CD14-positive monocyte (primary cell): Measurements from ENCODE around the gene FAM222B. TPM values are rescaled to one million over a fixed set of nuclear protein-coding genes. Genes with fewer than 3 reads are reported as not detected.
A peak's percentile ranks its signal among the peaks of the same experiment; 100 is the strongest.

Experiments
- DNase-seq, 3 donors: peaks; one replicate each; pipeline ENCODE4 v3.0.0-alpha.2; 2011 to 2022
- H2AFZ ChIP-seq: 2 replicates; pipeline ENCODE4 v1.6.0; 2012; ENCODE audit warnings: mild to moderate bottlenecking, low read depth, low read length, inconsistent platforms; ENCODE audit not compliant: insufficient read depth, poor library complexity, severe bottlenecking
- H3K27ac ChIP-seq, 2 donors: 1 replicate in 1 of 2; 2 replicates in 1 of 2; pipeline ENCODE4 v1.5.1; 2012 to 2013; ENCODE audit warnings: low read length in 2 of 2, control low read depth in 1 of 2, inconsistent platforms in 1 of 2, low read depth in 1 of 2, mild to moderate bottlenecking in 1 of 2
- H3K27me3 ChIP-seq, 2 donors: one replicate each; pipeline versions ENCODE4 v1.6.0 to v1.6.1; 2011 to 2013; ENCODE audit warnings: low read length in 2 of 2; ENCODE audit not compliant: control insufficient read depth in 2 of 2, insufficient read depth in 2 of 2
- H3K36me3 ChIP-seq, 2 donors: replicated peaks in 1 of 2; 1 replicate in 1 of 2; 2 replicates in 1 of 2; pipeline versions ENCODE4 v1.5.1 to v1.6.1; 2012 to 2013; ENCODE audit warnings: low read length in 2 of 2, control low read depth in 1 of 2, inconsistent platforms in 1 of 2, mild to moderate bottlenecking in 1 of 2; ENCODE audit not compliant: insufficient read depth in 2 of 2, control insufficient read depth in 1 of 2
- H3K4me1 ChIP-seq, 2 donors: 1 replicate in 1 of 2; 2 replicates in 1 of 2; pipeline versions ENCODE4 v1.5.1 to v1.6.1; 2012 to 2013; ENCODE audit warnings: low read length in 2 of 2, control low read depth in 1 of 2, inconsistent platforms in 1 of 2, mild to moderate bottlenecking in 1 of 2, moderate library complexity in 1 of 2; ENCODE audit not compliant: insufficient read depth in 2 of 2, control insufficient read depth in 1 of 2
- H3K4me2 ChIP-seq: replicated peaks from 2 replicates; pipeline ENCODE3; 2012; ENCODE audit warnings: low read length, moderate library complexity, mild to moderate bottlenecking; ENCODE audit not compliant: poor library complexity, severe bottlenecking; ENCODE audit errors: extremely low read depth
- H3K4me3 ChIP-seq, 3 experiments: fragments of 200-600 bp in 1 of 3; sonication (generic) in 1 of 3; replicated peaks in 1 of 3; 1 replicate in 2 of 3; 2 replicates in 1 of 3; pipeline ENCODE4 v1.5.1; 2011 to 2013; ENCODE audit warnings: low read length in 3 of 3, mild to moderate bottlenecking in 3 of 3, control low read depth in 2 of 3, low read depth in 2 of 3, inconsistent platforms in 1 of 3, moderate library complexity in 1 of 3
- H3K79me2 ChIP-seq: 2 replicates; pipeline ENCODE4 v1.6.0; 2012; ENCODE audit warnings: mild to moderate bottlenecking, control low read depth, inconsistent platforms, low read length, moderate library complexity; ENCODE audit not compliant: insufficient read depth
- H3K9ac ChIP-seq: 2 replicates; pipeline ENCODE4 v1.6.0; 2017; ENCODE audit warnings: low read length, mild to moderate bottlenecking; ENCODE audit not compliant: insufficient read depth, poor library complexity, severe bottlenecking
- H3K9me3 ChIP-seq, 2 donors: replicated peaks in 1 of 2; 1 replicate in 1 of 2; 2 replicates in 1 of 2; pipeline versions ENCODE4 v1.5.1 to v1.6.1; 2012 to 2013; ENCODE audit warnings: low read length in 2 of 2, control low read depth in 1 of 2; ENCODE audit not compliant: control insufficient read depth in 1 of 2, insufficient read depth in 1 of 2
- H4K20me1 ChIP-seq: 2 replicates; pipeline ENCODE4 v1.6.0; 2012; ENCODE audit warnings: mild to moderate bottlenecking, low read length, control low read depth, moderate library complexity; ENCODE audit not compliant: insufficient read depth
- H3K27ac Mint-ChIP-seq, 7 donors: one replicate each; pipeline ENCODE4 v1.8.0; 2020; ENCODE audit warnings: mild to moderate bottlenecking in 7 of 7, mixed read lengths in 7 of 7, moderate library complexity in 6 of 7, inconsistent platforms in 2 of 7
- H3K27me3 Mint-ChIP-seq, 3 donors: one replicate each; pipeline ENCODE4 v1.8.0; 2021 to 2022; ENCODE audit warnings: low read depth in 3 of 3, mild to moderate bottlenecking in 3 of 3, mixed read lengths in 3 of 3, moderate library complexity in 3 of 3, inconsistent platforms in 1 of 3
- H3K36me3 Mint-ChIP-seq, 2 donors: one replicate each; pipeline ENCODE4 v1.8.0; 2020; ENCODE audit warnings: mixed read lengths in 2 of 2, inconsistent platforms in 1 of 2, mild to moderate bottlenecking in 1 of 2
- H3K4me1 Mint-ChIP-seq: one replicate; pipeline ENCODE4 v1.8.0; 2020; ENCODE audit warnings: mild to moderate bottlenecking, mixed read lengths
- H3K4me3 Mint-ChIP-seq, 2 donors: one replicate each; pipeline ENCODE4 v1.8.0; 2020; ENCODE audit warnings: mild to moderate bottlenecking in 2 of 2, mixed read lengths in 2 of 2, moderate library complexity in 1 of 2
- H3K9me3 Mint-ChIP-seq, 7 donors: one replicate each; pipeline ENCODE4 v1.8.0; 2020 to 2022; ENCODE audit warnings: mixed read lengths in 7 of 7, mild to moderate bottlenecking in 6 of 7, moderate library complexity in 6 of 7, inconsistent platforms in 2 of 7
- WGBS: methylation state at CpG from one replicate; pipeline ENCODE4 v1.1.5; 2013; ENCODE audit warnings: missing lambda C conversion rate; ENCODE audit not compliant: insufficient coverage; 5-methylcytosine and 5-hydroxymethylcytosine counted together
- intact Hi-C, 2 donors: fragments of 100-400 bp; cut with micrococcal nuclease; formaldehyde crosslinking; loops; one replicate each; pipeline versions ENCODE4 v1.15.0 to v1.15.1; 2023
- polyA plus RNA-seq, 3 donors: library from polyadenylated mRNA; depleted of rRNA in 1 of 3; unstranded in 2 of 3; stranded (reverse) in 1 of 3; fragments of 300-500 nt in 2 of 3; fragments of >200 nt in 1 of 3; fragmentation: Illumina TruSeq in 2 of 3; gene quantifications; 1 replicate in 2 of 3; 2 replicates in 1 of 3; pipeline ENCODE4 v1.2.3, GENCODE V29; 2012 to 2021
- TF ChIP-seq, protein P1 (sequence below): fragments of 200-600 bp; IDR thresholded peaks from one replicate; pipeline ENCODE4 v1.8.0; 2022; ENCODE audit warnings: antibody characterized with exemption, mild to moderate bottlenecking

The FAM222B gene
- polyA plus RNA-seq, 3 donors = 1.5 to 8.6 (median 1.9) TPM

DNA sequence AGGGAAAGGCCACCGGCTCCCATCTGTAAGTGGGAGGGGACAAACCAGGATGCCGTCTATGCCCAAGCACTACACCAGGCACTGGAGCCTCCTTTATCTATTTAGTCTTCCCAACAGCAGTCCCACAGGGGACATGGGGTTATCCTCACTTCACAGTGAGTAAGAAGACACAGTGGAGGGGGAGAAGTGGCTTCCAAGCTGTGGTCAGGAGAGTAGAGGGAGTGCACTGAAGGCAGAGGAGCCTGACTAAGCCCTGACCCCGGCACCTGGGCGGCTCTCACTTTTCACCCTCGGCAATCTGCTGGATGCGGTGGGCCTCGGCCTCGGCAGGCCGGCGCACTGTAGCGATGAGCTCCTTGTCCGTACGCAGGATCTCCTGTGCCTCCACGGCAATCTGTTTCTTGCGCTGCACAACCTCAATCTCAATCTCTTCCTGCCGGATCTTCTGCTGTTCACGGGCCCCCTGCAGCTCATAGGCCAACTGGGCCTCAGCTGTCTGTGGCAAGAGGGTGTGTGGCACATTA is 39.0 kb upstream of the FAM222B start:
- Histone ChIP-seq H3K4me1 (no peaks in the 10 kb centered on the region), H3K27ac (no peak overlapping the region), H2AFZ (no peak overlapping the region), H3K9ac (no peak overlapping the region), H3K4me3 (no peak overlapping the region), H4K20me1 (peaks cover 78% of the 10 kb centered on the region), H3K36me3 (peaks cover 79 to 88% of the 10 kb centered on the region in 2 donors), H3K79me2 (peaks cover 9% of the 10 kb centered on the region), H3K27me3 (no peaks in the 10 kb centered on the region), H3K4me2 (no peak overlapping the region), H3K9me3 (no peaks in the 10 kb centered on the region)
- intact Hi-C loops = no loop called here
- peak overlapping the region in 1 of 7 donors; percentile 79 for H3K27ac Mint-ChIP-seq
- H3K27me3 Mint-ChIP-seq = peaks cover 0 to 2% (median 0%) of the 10 kb centered on the region in 3 donors
- DNase-seq = no peak
- H3K4me1 Mint-ChIP-seq = peaks cover 2% of the 10 kb centered on the region
- no peak overlapping the region for H3K4me3 Mint-ChIP-seq
- peaks cover 81 to 83% of the 10 kb centered on the region in 2 donors for H3K36me3 Mint-ChIP-seq
- WGBS = 98% methylated on average over 15 of the region's 17 CpGs
- TF ChIP-seq, protein P1, sequence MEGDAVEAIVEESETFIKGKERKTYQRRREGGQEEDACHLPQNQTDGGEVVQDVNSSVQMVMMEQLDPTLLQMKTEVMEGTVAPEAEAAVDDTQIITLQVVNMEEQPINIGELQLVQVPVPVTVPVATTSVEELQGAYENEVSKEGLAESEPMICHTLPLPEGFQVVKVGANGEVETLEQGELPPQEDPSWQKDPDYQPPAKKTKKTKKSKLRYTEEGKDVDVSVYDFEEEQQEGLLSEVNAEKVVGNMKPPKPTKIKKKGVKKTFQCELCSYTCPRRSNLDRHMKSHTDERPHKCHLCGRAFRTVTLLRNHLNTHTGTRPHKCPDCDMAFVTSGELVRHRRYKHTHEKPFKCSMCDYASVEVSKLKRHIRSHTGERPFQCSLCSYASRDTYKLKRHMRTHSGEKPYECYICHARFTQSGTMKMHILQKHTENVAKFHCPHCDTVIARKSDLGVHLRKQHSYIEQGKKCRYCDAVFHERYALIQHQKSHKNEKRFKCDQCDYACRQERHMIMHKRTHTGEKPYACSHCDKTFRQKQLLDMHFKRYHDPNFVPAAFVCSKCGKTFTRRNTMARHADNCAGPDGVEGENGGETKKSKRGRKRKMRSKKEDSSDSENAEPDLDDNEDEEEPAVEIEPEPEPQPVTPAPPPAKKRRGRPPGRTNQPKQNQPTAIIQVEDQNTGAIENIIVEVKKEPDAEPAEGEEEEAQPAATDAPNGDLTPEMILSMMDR = no peak
- H3K9me3 Mint-ChIP-seq = peaks cover 0 to 2% (median 0%) of the 10 kb centered on the region in 7 donors

DNA sequence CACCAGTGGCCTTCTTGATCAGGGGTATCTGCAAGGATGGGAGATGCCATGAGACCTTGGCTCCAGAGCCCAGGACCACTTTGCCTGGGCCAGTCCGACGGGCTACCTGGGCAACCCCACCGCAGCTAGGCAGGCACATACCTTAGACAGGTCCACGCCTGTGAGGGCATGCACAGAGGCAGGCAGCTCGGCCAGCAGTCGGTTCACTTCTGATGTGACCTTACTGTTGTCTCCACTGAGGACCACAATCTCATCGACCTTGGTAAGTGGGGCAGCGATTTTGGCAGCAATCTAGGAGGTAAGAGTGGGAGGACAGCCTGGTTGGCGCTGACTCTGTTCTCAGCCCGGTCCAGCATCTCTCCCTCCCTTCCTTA is 38.0 kb upstream of the FAM222B start:
- peaks cover 67% of the 10 kb centered on the region for H4K20me1 ChIP-seq
- H3K36me3 ChIP-seq = peaks cover 69 to 78% of the 10 kb centered on the region in 2 donors
- H3K9ac ChIP-seq = no peak overlapping the region
- Mint-ChIP-seq H3K9me3 (peaks cover 0 to 2% (median 0%) of the 10 kb centered on the region in 7 donors), H3K27ac (no peak overlapping the region), H3K4me3 (no peak overlapping the region), H3K36me3 (peaks cover 73% of the 10 kb centered on the region in 2 donors), H3K4me1 (peaks cover 2% of the 10 kb centered on the region), H3K27me3 (no peaks in the 10 kb centered on the region)
- H3K27me3 ChIP-seq = no peaks in the 10 kb centered on the region
- no peaks in the 10 kb centered on the region for H3K4me1 ChIP-seq
- no peak overlapping the region for H3K27ac ChIP-seq
- no peaks in the 10 kb centered on the region for H3K9me3 ChIP-seq
- H2AFZ ChIP-seq = no peak overlapping the region
- peaks cover 4% of the 10 kb centered on the region for H3K79me2 ChIP-seq
- H3K4me3 ChIP-seq = no peak overlapping the region
- no peak for DNase-seq
- TF ChIP-seq, protein P1 = no peak
- intact Hi-C loops = no loop called here
- WGBS = 96% methylated on average over 5 of the region's 10 CpGs
- no peak overlapping the region for H3K4me2 ChIP-seq
